Neural progenitor cell (in vitro differentiated cells): ENCODE measurements around the gene ASPDH.

Source experiments
- EZH2 ChIP-seq: fragments of 200-600 bp; sonication (generic); IDR thresholded peaks from 2 replicates; pipeline ENCODE4 v1.6.1; 2017; ENCODE audit warnings: antibody characterized with exemption, mild to moderate bottlenecking, moderate library complexity
- TF ChIP-seq, protein P1 (sequence below): fragments of 200-600 bp; sonication (generic); IDR thresholded peaks from 2 replicates; pipeline ENCODE4 v1.5.1; 2017; ENCODE audit warnings: antibody characterized with exemption, mild to moderate bottlenecking

DNA sequence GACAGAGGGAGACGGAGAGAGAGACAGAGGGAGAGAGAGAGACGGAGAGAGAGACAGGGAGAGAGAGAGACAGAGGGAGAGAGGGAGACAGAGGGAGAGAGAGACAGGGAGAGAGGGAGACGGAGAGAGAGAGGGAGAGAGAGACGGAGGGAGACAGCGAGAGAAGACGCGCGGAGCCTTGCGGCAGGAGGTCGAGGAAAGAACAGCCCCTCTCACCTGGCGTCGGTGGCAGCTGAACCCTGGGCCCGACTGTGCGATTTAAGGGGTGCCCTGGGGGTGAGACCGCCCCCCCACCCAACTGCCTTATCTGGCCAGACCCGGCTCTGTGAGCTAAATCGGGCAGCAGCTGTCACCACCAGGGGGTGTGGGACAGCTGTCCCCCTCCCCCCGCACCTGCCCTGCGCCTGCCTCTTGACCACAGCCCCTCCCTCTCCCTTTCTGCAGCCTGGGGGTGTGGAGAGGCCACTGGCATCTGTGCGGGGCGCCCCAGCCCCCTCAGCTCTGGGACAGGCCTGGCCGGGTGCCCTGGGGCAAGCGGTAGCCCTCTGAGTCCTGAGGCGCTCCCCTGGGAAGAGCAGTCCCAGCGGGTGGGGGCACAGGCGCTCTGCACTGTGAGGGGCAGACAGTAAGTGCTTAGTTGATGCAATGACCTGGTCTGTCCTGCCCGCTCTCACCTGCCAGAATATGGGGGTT is 13.5 kb downstream of the ASPDH start:
- TF ChIP-seq, protein P1, sequence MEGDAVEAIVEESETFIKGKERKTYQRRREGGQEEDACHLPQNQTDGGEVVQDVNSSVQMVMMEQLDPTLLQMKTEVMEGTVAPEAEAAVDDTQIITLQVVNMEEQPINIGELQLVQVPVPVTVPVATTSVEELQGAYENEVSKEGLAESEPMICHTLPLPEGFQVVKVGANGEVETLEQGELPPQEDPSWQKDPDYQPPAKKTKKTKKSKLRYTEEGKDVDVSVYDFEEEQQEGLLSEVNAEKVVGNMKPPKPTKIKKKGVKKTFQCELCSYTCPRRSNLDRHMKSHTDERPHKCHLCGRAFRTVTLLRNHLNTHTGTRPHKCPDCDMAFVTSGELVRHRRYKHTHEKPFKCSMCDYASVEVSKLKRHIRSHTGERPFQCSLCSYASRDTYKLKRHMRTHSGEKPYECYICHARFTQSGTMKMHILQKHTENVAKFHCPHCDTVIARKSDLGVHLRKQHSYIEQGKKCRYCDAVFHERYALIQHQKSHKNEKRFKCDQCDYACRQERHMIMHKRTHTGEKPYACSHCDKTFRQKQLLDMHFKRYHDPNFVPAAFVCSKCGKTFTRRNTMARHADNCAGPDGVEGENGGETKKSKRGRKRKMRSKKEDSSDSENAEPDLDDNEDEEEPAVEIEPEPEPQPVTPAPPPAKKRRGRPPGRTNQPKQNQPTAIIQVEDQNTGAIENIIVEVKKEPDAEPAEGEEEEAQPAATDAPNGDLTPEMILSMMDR, result peak; percentile 38
- no peak for TF ChIP-seq EZH2
